Kidney (tissue), 14 donors: Measurements from ENCODE around the gene RECK. TPM values are rescaled to one million over a fixed set of nuclear protein-coding genes. Genes with fewer than 3 reads are reported as not detected.

Source experiments
- DNase-seq, 5 donors: peaks; one replicate each; pipeline ENCODE4 v3.0.0-alpha.2; 2013 to 2020
- FAIRE-seq: peaks from 2 replicates; lab custom pipeline; 2012; peaks lifted over from hg19 to GRCh38; lab: Jason Lieb, UNC
- H3K27ac ChIP-seq, 2 donors: one replicate each; pipeline ENCODE4 v1.7.0; 2013; ENCODE audit warnings: low read depth in 2 of 2, low read length in 2 of 2, inconsistent platforms in 1 of 2
- H3K27me3 ChIP-seq: one replicate; pipeline ENCODE4 v1.7.1; 2013; ENCODE audit warnings: low read length, inconsistent platforms; ENCODE audit not compliant: control insufficient read depth, insufficient read depth
- H3K36me3 ChIP-seq, 3 donors: one replicate each; pipeline versions ENCODE4 v1.7.0 to v1.7.1; 2013; ENCODE audit warnings: low read length in 3 of 3, control low read depth in 1 of 3, inconsistent platforms in 1 of 3; ENCODE audit not compliant: insufficient read depth in 3 of 3, control insufficient read depth in 2 of 3
- H3K4me1 ChIP-seq, 3 donors: one replicate each; pipeline versions ENCODE4 v1.7.0 to v1.7.1; 2013; ENCODE audit warnings: low read length in 3 of 3, inconsistent platforms in 1 of 3, low read depth in 1 of 3; ENCODE audit not compliant: control insufficient read depth in 2 of 3, insufficient read depth in 2 of 3
- H3K4me3 ChIP-seq, 3 donors: one replicate each; pipeline versions ENCODE4 v1.7.0 to v1.8.1; 2013; ENCODE audit warnings: low read length in 3 of 3, control low read depth in 1 of 3, inconsistent platforms in 1 of 3
- H3K9ac ChIP-seq, 3 donors: one replicate each; pipeline versions ENCODE4 v1.7.0 to v1.7.1; 2013; ENCODE audit warnings: low read length in 3 of 3, control low read depth in 1 of 3, inconsistent platforms in 1 of 3
- H3K9me3 ChIP-seq, 3 donors: one replicate each; pipeline versions ENCODE4 v1.7.0 to v1.7.1; 2013; ENCODE audit warnings: low read length in 3 of 3, control low read depth in 1 of 3, inconsistent platforms in 1 of 3; ENCODE audit not compliant: control insufficient read depth in 2 of 3, insufficient read depth in 1 of 3
- CTCF ChIP-seq: IDR thresholded peaks from 3 replicates; pipeline ENCODE4 v1.5.1; 2012; ENCODE audit warnings: mild to moderate bottlenecking, moderate library complexity, borderline replicate concordance; ENCODE audit not compliant: insufficient read depth; ENCODE audit errors: extremely low read depth
- intact Hi-C: fragments of 100-400 bp; cut with DNase I; formaldehyde crosslinking; loops from one replicate; pipeline ENCODE4 v1.11.1; 2022
- polyA plus RNA-seq: library from polyadenylated mRNA; stranded (reverse); fragments of 350-450 nt; fragmentation: Illumina TruSeq; extraction: RNeasy Lipid Tissue Mini Kit (QIAGEN cat#74804); gene quantifications from one replicate; pipeline ENCODE4 v1.2.3, GENCODE V29; 2014; ENCODE audit warnings: low read depth, low replicate concordance; ENCODE audit not compliant: insufficient read depth
- total RNA-seq: library from RNA; stranded (reverse); fragmentation: NEBNext Ultra II Directional; extraction: Animal tissue kit (Norgen Biotek cat#: 25700); gene quantifications from one replicate; pipeline ENCODE4 v1.2.1, GENCODE V29; 2021
- donor health status: control.
- donor health status: control.
- donor health status: control.
- donor health status: control.
- donor health status: control.
- donor health status: DM: yes; HTN: yes; CAD: no.
- donor health status: Normal renal cell carcinoma (clear cell type).

Gene RECK
- total and polyA plus RNA-seq, 2 donors from 2014 or later, result 4.5 to 10.4 TPM

GRCh38 chr9:36110434-36110833 lies 73.7 kb downstream of the RECK start:
- no peak for TF ChIP-seq CTCF
- Histone ChIP-seq H3K4me3 (no peak overlapping the region), H3K36me3 (no peaks in the 10 kb centered on the region), H3K9ac (no peak overlapping the region), H3K27me3 (no peaks in the 10 kb centered on the region), H3K27ac (no peak overlapping the region), H3K4me1 (no peaks in the 10 kb centered on the region), H3K9me3 (no peaks in the 10 kb centered on the region)
- DNase-seq (no peak), FAIRE-seq (no peak)
- intact Hi-C loops, result loop anchor here (10.0 kb wide), 1 partner anchor 54 kb away; the partner anchor contains the start of gene CCIN

- FAIRE-seq (no peak), DNase-seq (no peak)
- no peak overlapping the region for H3K9ac ChIP-seq
- H3K9me3 ChIP-seq, result no peaks in the 10 kb centered on the region
- intact Hi-C loops, result loop anchor here (10.0 kb wide), 1 partner anchor 52 kb away; the partner anchor contains the start of gene CCIN
- no peaks in the 10 kb centered on the region for H3K27me3 ChIP-seq
- H3K27ac ChIP-seq, result no peak overlapping the region
- no peak for TF ChIP-seq CTCF
- H3K36me3 ChIP-seq, result no peaks in the 10 kb centered on the region
- no peak overlapping the region for H3K4me3 ChIP-seq
- H3K4me1 ChIP-seq, result no peaks in the 10 kb centered on the region
These were observed 75.8 kb downstream of the RECK start for GRCh38 chr9:36112516-36112915.

GRCh38 chr9:36113999-36114398 lies 77.3 kb downstream of the RECK start:
- FAIRE-seq (no peak), DNase-seq (no peak)
- no peak for TF ChIP-seq CTCF
- intact Hi-C loops, result loop anchor here (10.0 kb wide), 1 partner anchor 51 kb away; the partner anchor contains the start of gene CCIN
- no peaks in the 10 kb centered on the region for H3K9me3 ChIP-seq
- H3K9ac ChIP-seq, result no peak overlapping the region
- H3K27ac ChIP-seq, result no peak overlapping the region
- no peaks in the 10 kb centered on the region for H3K27me3 ChIP-seq
- H3K36me3 ChIP-seq, result no peaks in the 10 kb centered on the region
- H3K4me1 ChIP-seq, result no peaks in the 10 kb centered on the region
- H3K4me3 ChIP-seq, result no peak overlapping the region

GRCh38 chr9:36116593-36116992 lies 79.9 kb downstream of the RECK start:
- intact Hi-C loops, result loop anchor here (10.0 kb wide), 1 partner anchor 48 kb away; the partner anchor contains the start of gene CCIN
- H3K9me3 ChIP-seq, result no peaks in the 10 kb centered on the region
- DNase-seq (no peak), FAIRE-seq (no peak)
- H3K27me3 ChIP-seq, result no peaks in the 10 kb centered on the region
- no peak overlapping the region for H3K9ac ChIP-seq
- H3K36me3 ChIP-seq, result peaks cover 0 to 1% (median 0%) of the 10 kb centered on the region in 3 donors
- H3K27ac ChIP-seq, result no peak overlapping the region
- no peak for TF ChIP-seq CTCF
- no peak overlapping the region for H3K4me3 ChIP-seq
- no peaks in the 10 kb centered on the region for H3K4me1 ChIP-seq
